WTC11 (cell line): Measurements from ENCODE around the gene UNC119B. TPM values are rescaled to one million over a fixed set of nuclear protein-coding genes. Genes with fewer than 3 reads are reported as not detected.

ENCODE experiments used
- ATAC-seq: fragments of 200-7000 bp; cut with Tn5 transposase; 2 replicates; pipeline ENCODE4 v1.10.0; 2021; ENCODE audit warnings: mild to moderate bottlenecking, moderate library complexity
- CTCF ChIA-PET: fragments of 300-600 bp; sonication (Branson Sonifier 250); formaldehyde crosslinking; loops from one replicate; lab custom pipeline; 2021; ENCODE audit warnings: antibody characterized with exemption; lab: Charles Lee
- POLR2A ChIA-PET: fragments of 350-600 bp; sonication (Branson Sonifier 250); formaldehyde crosslinking; loops from one replicate; lab custom pipeline; 2021; ENCODE audit warnings: antibody characterized with exemption; lab: Charles Lee
- DNase-seq: peaks from one replicate; pipeline ENCODE4 v3.0.0; 2021; ENCODE audit warnings: low spot score
- H3K27ac Mint-ChIP-seq: 2 replicates; pipeline ENCODE4 v1.8.0; 2021; ENCODE audit warnings: mixed read lengths
- H3K27me3 Mint-ChIP-seq: 2 replicates; pipeline ENCODE4 v1.8.0; 2021; ENCODE audit warnings: low read depth, mild to moderate bottlenecking, moderate library complexity, mixed read lengths
- H3K36me3 Mint-ChIP-seq: 2 replicates; pipeline ENCODE4 v1.8.0; 2021; ENCODE audit warnings: mixed read lengths
- H3K4me1 Mint-ChIP-seq: 2 replicates; pipeline ENCODE4 v1.8.0; 2022; ENCODE audit warnings: mixed read lengths
- H3K4me3 Mint-ChIP-seq: 2 replicates; pipeline ENCODE4 v1.8.0; 2021; ENCODE audit warnings: mild to moderate bottlenecking, moderate library complexity, mixed read lengths
- H3K9me3 Mint-ChIP-seq: 2 replicates; pipeline ENCODE4 v1.8.0; 2021; ENCODE audit warnings: mixed read lengths
- CREB1 ChIP-seq: sonication (generic); formaldehyde crosslinking; IDR thresholded peaks from 2 replicates; pipeline ENCODE4 v1.8.0; 2023; ENCODE audit warnings: mild to moderate bottlenecking, missing genetic modification reagents
- ELF4 ChIP-seq: sonication (generic); formaldehyde crosslinking; IDR thresholded peaks from 2 replicates; pipeline ENCODE4 v1.8.1; 2022; ENCODE audit warnings: low read depth, mild to moderate bottlenecking, moderate library complexity, missing genetic modification reagents
- FOXK1 ChIP-seq: sonication (generic); formaldehyde crosslinking; IDR thresholded peaks from 2 replicates; pipeline ENCODE4 v1.8.0; 2022; ENCODE audit warnings: mild to moderate bottlenecking, moderate library complexity, missing genetic modification reagents
- JUN ChIP-seq: sonication (generic); formaldehyde crosslinking; IDR thresholded peaks from 2 replicates; pipeline ENCODE4 v1.8.0; 2023; ENCODE audit warnings: mild to moderate bottlenecking, missing genetic modification reagents
- NFE2L1 ChIP-seq: sonication (generic); formaldehyde crosslinking; IDR thresholded peaks from 2 replicates; pipeline ENCODE4 v1.8.1; 2023; ENCODE audit warnings: missing genetic modification reagents
- SMAD3 ChIP-seq: sonication (generic); formaldehyde crosslinking; IDR thresholded peaks from 2 replicates; pipeline ENCODE4 v1.8.0; 2022; ENCODE audit warnings: missing genetic modification reagents, mild to moderate bottlenecking, borderline replicate concordance
- SOX15 ChIP-seq: fragments of 250-450 bp; sonication (Bioruptor Pico); IDR thresholded peaks from 2 replicates; pipeline ENCODE4 v1.9.0; 2021; ENCODE audit warnings: mild to moderate bottlenecking
- TEAD1 ChIP-seq: sonication (generic); formaldehyde crosslinking; IDR thresholded peaks from 2 replicates; pipeline ENCODE4 v1.8.0; 2022; ENCODE audit warnings: mild to moderate bottlenecking, missing genetic modification reagents
- ZNF219 ChIP-seq: sonication (generic); formaldehyde crosslinking; IDR thresholded peaks from 2 replicates; pipeline ENCODE4 v1.8.0; 2023; ENCODE audit warnings: missing genetic modification reagents, mild to moderate bottlenecking, borderline replicate concordance
- ZNF317 ChIP-seq: sonication (generic); formaldehyde crosslinking; IDR thresholded peaks from 2 replicates; pipeline ENCODE4 v1.8.1; 2023; ENCODE audit warnings: low read depth, mild to moderate bottlenecking, moderate library complexity, missing genetic modification reagents, borderline replicate concordance
- ZNF423 ChIP-seq: fragments of 250-450 bp; sonication (Bioruptor Pico); IDR thresholded peaks from 2 replicates; pipeline ENCODE4 v2.1.2; 2022; ENCODE audit warnings: mild to moderate bottlenecking, moderate library complexity
- ZNF671 ChIP-seq: fragments of 250-450 bp; sonication (Bioruptor Pico); IDR thresholded peaks from 2 replicates; pipeline ENCODE4 v1.8.0; 2021; ENCODE audit warnings: mild to moderate bottlenecking
- total RNA-seq: library from RNA; stranded (reverse); gene quantifications from 3 replicates; pipeline ENCODE4 v1.2.3, GENCODE V29; 2021
- TF ChIP-seq, protein P1 (sequence below): fragments of 250-450 bp; sonication (Bioruptor Pico); IDR thresholded peaks from 2 replicates; pipeline ENCODE4 v1.9.0; 2021; ENCODE audit warnings: mild to moderate bottlenecking
- TF ChIP-seq, protein P2 (sequence below): sonication (generic); formaldehyde crosslinking; IDR thresholded peaks from 2 replicates; pipeline ENCODE4 v1.8.1; 2023; ENCODE audit warnings: mild to moderate bottlenecking, missing genetic modification reagents, moderate library complexity
- TF ChIP-seq, protein P3 (sequence below): sonication (generic); formaldehyde crosslinking; IDR thresholded peaks from 2 replicates; pipeline ENCODE4 v1.8.0; 2023; ENCODE audit warnings: mild to moderate bottlenecking, missing genetic modification reagents
- TF ChIP-seq, protein P4 (sequence below): sonication (generic); formaldehyde crosslinking; IDR thresholded peaks from 2 replicates; pipeline ENCODE4 v1.8.1; 2022; ENCODE audit warnings: missing genetic modification reagents, borderline replicate concordance
- TF ChIP-seq, protein P5 (sequence below): sonication (generic); formaldehyde crosslinking; IDR thresholded peaks from 2 replicates; pipeline ENCODE4 v1.8.0; 2022; ENCODE audit warnings: missing genetic modification reagents
- TF ChIP-seq, protein P6 (sequence below): fragments of 250-450 bp; sonication (Bioruptor Pico); conservative IDR thresholded peaks from 2 replicates; pipeline ENCODE4 v1.9.0; 2021; ENCODE audit warnings: mild to moderate bottlenecking

The UNC119B gene
- total RNA-seq, 1 experiment from 2014 or later: 53.3 TPM

DNA sequence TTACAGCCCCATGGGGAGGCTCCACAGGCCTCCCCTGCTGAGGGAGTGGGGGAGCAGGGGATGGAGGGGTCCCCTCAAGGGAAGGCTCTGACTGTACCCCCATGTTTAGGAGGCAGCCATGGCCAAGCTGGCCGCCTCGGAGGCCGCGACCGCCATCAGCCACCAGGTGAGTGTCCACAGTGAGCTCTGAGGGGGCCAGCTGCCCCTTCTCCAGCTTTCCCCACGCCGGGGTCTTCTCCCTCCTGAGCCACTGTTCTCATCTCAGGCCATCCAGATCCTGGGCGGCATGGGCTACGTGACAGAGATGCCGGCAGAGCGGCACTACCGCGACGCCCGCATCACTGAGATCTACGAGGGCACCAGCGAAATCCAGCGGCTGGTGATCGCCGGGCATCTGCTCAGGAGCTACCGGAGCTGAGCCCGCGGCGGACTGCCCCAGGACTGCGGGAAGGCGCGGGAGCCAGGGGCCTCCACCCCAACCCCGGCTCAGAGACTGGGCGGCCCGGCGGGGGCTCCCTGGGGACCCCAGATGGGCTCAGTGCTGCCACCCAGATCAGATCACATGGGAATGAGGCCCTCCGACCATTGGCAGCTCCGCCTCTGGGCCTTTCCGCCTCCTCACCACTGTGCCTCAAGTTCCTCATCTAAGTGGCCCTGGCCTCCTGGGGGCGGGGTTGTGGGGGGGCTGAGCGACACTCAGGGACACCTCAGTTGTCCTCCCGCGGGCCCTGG lies 28.9 kb downstream of the UNC119B start:
- no peak overlapping the region for H3K27ac Mint-ChIP-seq
- peaks cover 1% of the 10 kb centered on the region for H3K36me3 Mint-ChIP-seq
- H3K27me3 Mint-ChIP-seq: no peaks in the 10 kb centered on the region
- POLR2A ChIA-PET: no interaction called here
- CTCF ChIA-PET: interaction anchor here (0.6 to 2.9 kb wide), 7 partner anchors 11 to 266 kb away, joined by 3 to 32 read pairs (median 3); no protein-coding TSS in a partner anchor
- DNase-seq (no peak), ATAC-seq (no peak)
- H3K9me3 Mint-ChIP-seq: peaks cover 1% of the 10 kb centered on the region; the same call in 1 of the 2 replicates
- no peak overlapping the region for H3K4me3 Mint-ChIP-seq
- no peaks in the 10 kb centered on the region for H3K4me1 Mint-ChIP-seq
- TF ChIP-seq ZNF219 (CRISPR knock-in tag): no peak
- TF ChIP-seq, protein P1, sequence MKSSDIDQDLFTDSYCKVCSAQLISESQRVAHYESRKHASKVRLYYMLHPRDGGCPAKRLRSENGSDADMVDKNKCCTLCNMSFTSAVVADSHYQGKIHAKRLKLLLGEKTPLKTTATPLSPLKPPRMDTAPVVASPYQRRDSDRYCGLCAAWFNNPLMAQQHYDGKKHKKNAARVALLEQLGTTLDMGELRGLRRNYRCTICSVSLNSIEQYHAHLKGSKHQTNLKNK: no peak
- no peak for TF ChIP-seq JUN
- TF ChIP-seq, protein P2, sequence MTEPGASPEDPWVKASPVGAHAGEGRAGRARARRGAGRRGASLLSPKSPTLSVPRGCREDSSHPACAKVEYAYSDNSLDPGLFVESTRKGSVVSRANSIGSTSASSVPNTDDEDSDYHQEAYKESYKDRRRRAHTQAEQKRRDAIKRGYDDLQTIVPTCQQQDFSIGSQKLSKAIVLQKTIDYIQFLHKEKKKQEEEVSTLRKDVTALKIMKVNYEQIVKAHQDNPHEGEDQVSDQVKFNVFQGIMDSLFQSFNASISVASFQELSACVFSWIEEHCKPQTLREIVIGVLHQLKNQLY (CRISPR knock-in tag): no peak
- TF ChIP-seq CREB1 (CRISPR knock-in tag): no peak
- TF ChIP-seq, protein P3, sequence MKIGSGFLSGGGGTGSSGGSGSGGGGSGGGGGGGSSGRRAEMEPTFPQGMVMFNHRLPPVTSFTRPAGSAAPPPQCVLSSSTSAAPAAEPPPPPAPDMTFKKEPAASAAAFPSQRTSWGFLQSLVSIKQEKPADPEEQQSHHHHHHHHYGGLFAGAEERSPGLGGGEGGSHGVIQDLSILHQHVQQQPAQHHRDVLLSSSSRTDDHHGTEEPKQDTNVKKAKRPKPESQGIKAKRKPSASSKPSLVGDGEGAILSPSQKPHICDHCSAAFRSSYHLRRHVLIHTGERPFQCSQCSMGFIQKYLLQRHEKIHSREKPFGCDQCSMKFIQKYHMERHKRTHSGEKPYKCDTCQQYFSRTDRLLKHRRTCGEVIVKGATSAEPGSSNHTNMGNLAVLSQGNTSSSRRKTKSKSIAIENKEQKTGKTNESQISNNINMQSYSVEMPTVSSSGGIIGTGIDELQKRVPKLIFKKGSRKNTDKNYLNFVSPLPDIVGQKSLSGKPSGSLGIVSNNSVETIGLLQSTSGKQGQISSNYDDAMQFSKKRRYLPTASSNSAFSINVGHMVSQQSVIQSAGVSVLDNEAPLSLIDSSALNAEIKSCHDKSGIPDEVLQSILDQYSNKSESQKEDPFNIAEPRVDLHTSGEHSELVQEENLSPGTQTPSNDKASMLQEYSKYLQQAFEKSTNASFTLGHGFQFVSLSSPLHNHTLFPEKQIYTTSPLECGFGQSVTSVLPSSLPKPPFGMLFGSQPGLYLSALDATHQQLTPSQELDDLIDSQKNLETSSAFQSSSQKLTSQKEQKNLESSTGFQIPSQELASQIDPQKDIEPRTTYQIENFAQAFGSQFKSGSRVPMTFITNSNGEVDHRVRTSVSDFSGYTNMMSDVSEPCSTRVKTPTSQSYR (CRISPR knock-in tag): no peak

DNA sequence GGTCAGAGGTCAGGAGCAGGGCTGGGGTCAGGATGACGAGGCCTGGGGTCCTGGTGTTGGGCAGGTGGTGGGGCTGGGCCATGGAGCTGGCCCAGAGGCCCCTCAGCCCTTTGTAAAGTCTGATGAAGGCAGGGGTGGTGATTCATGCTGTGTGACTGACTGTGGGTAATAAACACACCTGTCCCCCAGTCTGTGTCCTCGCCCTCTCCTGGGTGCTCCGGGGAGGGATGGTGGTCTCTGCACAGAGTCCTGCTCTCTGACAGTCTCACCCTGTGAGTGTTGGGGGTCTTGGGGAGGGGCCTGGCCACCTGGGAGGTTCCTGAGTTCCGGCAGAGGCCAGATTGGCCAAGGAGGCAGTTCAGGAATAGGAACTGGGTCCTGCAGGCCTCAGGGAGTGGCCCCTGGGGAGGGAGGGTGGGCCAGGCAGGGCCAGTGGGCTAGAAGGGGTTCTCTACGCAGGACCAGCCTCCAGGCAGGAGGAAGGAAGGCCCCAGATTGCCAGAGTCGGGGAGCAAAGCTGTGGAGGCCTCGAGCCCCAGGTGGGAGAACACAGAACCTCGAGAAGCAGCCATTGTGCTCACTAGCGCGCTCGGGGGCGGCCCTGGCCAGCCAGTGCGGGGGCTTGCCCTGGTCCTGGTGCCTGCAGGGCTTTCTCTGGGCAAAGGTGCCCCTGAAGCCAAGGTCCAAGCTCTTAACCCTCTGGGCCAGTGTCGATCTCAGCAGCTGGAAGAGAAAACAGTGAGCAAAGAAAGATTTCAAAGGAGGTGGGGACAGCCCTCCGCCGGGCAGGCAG lies 29.8 kb downstream of the UNC119B start:
- Mint-ChIP-seq H3K4me3 (no peak overlapping the region), H3K27me3 (no peaks in the 10 kb centered on the region), H3K4me1 (no peaks in the 10 kb centered on the region), H3K27ac (no peak overlapping the region; the same call in 1 of the 2 replicates), H3K9me3 (no peaks in the 10 kb centered on the region), H3K36me3 (no peaks in the 10 kb centered on the region)
- ChIA-PET POLR2A (interaction anchor here (0.6 kb wide), 1 partner anchor 12 kb away, joined by 3 read pairs; no protein-coding TSS in a partner anchor), CTCF (interaction anchor here (0.8 to 2.9 kb wide), 4 partner anchors 11 to 265 kb away, joined by 3 to 32 read pairs (median 12); no protein-coding TSS in a partner anchor)
- DNase-seq: no peak
- ATAC-seq: no peak
- TF ChIP-seq TEAD1 (CRISPR knock-in tag) (no peak), NFE2L1 (no peak), SMAD3 (CRISPR knock-in tag) (no peak), ZNF671 (no peak), ZNF423 (CRISPR knock-in tag) (no peak), ELF4 (CRISPR knock-in tag) (no peak), FOXK1 (no peak), ZNF317 (no peak), SOX15 (CRISPR knock-in tag) (no peak)
- TF ChIP-seq, protein P4, sequence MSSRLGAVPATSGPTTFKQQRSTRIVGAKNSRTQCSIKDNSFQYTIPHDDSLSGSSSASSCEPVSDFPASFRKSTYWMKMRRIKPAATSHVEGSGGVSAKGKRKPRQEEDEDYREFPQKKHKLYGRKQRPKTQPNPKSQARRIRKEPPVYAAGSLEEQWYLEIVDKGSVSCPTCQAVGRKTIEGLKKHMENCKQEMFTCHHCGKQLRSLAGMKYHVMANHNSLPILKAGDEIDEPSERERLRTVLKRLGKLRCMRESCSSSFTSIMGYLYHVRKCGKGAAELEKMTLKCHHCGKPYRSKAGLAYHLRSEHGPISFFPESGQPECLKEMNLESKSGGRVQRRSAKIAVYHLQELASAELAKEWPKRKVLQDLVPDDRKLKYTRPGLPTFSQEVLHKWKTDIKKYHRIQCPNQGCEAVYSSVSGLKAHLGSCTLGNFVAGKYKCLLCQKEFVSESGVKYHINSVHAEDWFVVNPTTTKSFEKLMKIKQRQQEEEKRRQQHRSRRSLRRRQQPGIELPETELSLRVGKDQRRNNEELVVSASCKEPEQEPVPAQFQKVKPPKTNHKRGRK (CRISPR knock-in tag): no peak
- TF ChIP-seq, protein P5, sequence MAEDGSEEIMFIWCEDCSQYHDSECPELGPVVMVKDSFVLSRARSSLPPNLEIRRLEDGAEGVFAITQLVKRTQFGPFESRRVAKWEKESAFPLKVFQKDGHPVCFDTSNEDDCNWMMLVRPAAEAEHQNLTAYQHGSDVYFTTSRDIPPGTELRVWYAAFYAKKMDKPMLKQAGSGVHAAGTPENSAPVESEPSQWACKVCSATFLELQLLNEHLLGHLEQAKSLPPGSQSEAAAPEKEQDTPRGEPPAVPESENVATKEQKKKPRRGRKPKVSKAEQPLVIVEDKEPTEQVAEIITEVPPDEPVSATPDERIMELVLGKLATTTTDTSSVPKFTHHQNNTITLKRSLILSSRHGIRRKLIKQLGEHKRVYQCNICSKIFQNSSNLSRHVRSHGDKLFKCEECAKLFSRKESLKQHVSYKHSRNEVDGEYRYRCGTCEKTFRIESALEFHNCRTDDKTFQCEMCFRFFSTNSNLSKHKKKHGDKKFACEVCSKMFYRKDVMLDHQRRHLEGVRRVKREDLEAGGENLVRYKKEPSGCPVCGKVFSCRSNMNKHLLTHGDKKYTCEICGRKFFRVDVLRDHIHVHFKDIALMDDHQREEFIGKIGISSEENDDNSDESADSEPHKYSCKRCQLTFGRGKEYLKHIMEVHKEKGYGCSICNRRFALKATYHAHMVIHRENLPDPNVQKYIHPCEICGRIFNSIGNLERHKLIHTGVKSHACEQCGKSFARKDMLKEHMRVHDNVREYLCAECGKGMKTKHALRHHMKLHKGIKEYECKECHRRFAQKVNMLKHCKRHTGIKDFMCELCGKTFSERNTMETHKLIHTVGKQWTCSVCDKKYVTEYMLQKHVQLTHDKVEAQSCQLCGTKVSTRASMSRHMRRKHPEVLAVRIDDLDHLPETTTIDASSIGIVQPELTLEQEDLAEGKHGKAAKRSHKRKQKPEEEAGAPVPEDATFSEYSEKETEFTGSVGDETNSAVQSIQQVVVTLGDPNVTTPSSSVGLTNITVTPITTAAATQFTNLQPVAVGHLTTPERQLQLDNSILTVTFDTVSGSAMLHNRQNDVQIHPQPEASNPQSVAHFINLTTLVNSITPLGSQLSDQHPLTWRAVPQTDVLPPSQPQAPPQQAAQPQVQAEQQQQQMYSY (CRISPR knock-in tag): no peak
- TF ChIP-seq, protein P6, sequence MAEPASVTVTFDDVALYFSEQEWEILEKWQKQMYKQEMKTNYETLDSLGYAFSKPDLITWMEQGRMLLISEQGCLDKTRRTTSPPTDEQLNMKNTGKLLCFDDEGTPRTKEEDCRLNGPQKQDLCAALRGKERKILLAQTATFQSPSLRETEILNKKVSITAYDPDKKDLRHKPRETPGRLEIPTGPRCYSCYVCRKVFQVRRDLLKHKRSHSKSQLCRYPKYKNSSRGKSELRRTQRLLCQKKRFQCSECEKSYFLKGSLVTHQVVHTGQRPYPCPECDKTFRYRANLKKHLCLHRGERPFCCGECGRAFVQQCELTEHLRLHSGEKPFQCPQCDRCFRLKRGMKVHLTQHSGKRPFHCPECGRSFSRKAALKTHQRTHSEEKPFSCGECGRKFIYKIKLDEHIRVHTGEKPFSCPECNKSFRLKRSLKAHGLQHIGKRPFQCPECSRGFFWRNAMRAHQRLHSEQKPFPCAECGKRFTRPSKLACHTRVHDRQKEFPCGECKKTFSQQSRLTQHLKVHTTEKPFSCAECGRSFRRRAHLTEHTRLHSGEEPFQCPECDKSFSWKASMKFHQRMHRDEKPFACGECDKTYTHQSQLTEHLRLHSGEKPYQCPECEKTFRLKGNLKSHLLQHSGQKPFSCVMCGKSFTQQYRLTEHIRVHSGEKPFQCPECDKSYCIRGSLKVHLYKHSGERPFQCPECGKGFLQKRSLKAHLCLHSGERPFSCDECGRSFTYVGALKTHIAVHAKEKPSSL (CRISPR knock-in tag): no peak
